Measurements from ENCODE around the gene ELF5. TPM values are rescaled to one million over a fixed set of nuclear protein-coding genes. Genes with fewer than 3 reads are reported as not detected.

The ELF5 gene
- total RNA-seq, 6 donors from 2014 or later, result 1.2 to 29.3 (median 8.5) TPM

DNA sequence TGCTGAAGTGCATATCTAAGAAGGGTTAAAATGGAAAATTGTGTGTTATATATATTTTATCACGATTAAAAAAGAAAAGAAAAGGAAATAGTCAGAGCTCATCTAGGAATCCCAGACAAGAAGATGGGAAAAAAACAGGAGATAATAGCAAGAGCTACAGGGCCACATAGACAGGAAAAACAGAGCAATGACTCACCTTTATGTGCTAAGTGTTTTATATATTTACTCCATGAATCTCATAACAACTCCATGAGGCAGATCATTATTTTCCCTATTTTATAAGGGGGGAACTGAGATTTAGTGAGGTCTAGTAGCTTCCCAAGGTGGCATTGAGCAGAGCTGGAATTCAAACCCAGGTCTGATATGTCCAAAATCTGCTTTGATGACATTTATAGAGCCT is 18.1 kb upstream of the ELF5 start:
- Histone ChIP-seq H3K9me3 (no peaks in the 10 kb centered on the region), H3K36me3 (no peaks in the 10 kb centered on the region), H3K27me3 (no peaks in the 10 kb centered on the region), H3K4me1 (no peaks in the 10 kb centered on the region), H3K4me3 (no peak overlapping the region), H3K27ac (no peak overlapping the region)
- no peak for DNase-seq
- ATAC-seq (ENCODE audit: low FRiP score in 2 of 2), result no peak
- no peak for TF ChIP-seq POLR2AphosphoS5 (IDR thresholded peaks at IDR 0.05)
- TF ChIP-seq, protein P1, sequence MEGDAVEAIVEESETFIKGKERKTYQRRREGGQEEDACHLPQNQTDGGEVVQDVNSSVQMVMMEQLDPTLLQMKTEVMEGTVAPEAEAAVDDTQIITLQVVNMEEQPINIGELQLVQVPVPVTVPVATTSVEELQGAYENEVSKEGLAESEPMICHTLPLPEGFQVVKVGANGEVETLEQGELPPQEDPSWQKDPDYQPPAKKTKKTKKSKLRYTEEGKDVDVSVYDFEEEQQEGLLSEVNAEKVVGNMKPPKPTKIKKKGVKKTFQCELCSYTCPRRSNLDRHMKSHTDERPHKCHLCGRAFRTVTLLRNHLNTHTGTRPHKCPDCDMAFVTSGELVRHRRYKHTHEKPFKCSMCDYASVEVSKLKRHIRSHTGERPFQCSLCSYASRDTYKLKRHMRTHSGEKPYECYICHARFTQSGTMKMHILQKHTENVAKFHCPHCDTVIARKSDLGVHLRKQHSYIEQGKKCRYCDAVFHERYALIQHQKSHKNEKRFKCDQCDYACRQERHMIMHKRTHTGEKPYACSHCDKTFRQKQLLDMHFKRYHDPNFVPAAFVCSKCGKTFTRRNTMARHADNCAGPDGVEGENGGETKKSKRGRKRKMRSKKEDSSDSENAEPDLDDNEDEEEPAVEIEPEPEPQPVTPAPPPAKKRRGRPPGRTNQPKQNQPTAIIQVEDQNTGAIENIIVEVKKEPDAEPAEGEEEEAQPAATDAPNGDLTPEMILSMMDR (IDR thresholded peaks at IDR 0.05), result no peak
- TF ChIP-seq POLR2A (IDR thresholded peaks at IDR 0.05), result no peak
- TF ChIP-seq EP300 (IDR thresholded peaks at IDR 0.05), result no peak
- 74 to 75% methylated on average over 1 of the region's 1 CpG for WGBS, 2 donors

DNA sequence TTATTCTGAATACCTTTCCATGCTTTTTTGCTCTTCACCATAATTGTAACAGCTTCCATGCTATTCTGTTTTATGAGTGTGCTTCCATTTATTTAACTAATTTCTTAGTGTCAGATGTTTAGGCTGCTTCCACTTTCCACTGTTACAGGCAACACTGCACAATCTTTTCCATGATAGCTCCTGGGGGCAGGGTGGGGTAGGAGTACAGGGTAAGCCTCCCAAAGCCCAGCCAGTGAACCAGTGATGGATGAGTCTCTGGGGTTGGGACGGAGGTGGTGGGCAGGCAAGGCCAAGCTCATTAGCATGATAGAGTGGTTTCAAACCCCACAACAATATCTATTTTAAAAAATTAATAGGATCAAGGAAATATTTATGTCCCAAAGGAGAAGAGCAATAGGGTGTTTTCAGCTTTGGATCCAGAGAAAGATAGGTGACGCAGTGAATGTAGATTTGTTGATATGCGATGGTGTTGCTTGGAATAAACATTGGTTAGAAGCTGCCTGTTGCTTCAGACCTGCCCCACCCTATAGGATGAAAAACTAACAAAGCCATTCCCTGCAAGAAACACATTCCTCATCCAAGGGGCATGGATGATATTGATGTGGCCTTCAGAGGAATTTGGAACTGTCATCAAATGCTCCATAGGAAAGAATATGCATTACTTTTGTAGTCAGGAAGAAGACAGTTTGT is 17.1 kb upstream of the ELF5 start:
- Histone ChIP-seq H3K9me3 (no peaks in the 10 kb centered on the region), H3K4me3 (no peak overlapping the region), H3K27ac (no peak overlapping the region), H3K4me1 (no peaks in the 10 kb centered on the region), H3K27me3 (no peaks in the 10 kb centered on the region), H3K36me3 (no peaks in the 10 kb centered on the region)
- TF ChIP-seq, protein P1 (IDR thresholded peaks at IDR 0.05), result no peak
- TF ChIP-seq EP300 (IDR thresholded peaks at IDR 0.05), result no peak
- TF ChIP-seq POLR2AphosphoS5 (IDR thresholded peaks at IDR 0.05), result no peak
- TF ChIP-seq POLR2A (IDR thresholded peaks at IDR 0.05), result no peak
- ATAC-seq (ENCODE audit: low FRiP score in 2 of 2) (no peak), DNase-seq (no peak)
- WGBS, 2 donors, result 59 to 87% methylated on average over 3 of the region's 3 CpGs

DNA sequence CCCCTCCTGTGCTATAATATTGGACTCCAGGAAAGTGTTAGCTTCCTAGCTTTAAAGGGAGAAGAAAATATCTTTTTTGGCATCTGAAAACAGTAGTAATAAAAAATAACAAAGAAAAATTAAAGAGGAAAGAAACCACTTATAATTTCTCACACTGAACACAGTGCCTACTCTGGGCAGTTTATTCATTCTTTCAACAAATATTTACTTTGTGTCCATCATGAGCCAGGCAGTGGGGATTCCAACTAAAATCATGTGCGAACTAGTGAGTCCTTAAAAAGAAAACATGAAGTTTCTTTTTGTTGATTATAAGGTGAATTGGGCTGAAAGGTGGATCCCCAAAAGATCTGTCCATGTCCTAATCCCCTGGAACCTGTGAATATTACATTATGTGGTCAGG is 16.0 kb upstream of the ELF5 start:
- 49 to 79% methylated on average over 1 of the region's 1 CpG for WGBS, 2 donors
- Histone ChIP-seq H3K4me3 (no peak overlapping the region), H3K36me3 (no peaks in the 10 kb centered on the region), H3K4me1 (no peaks in the 10 kb centered on the region), H3K27ac (no peak overlapping the region), H3K9me3 (no peaks in the 10 kb centered on the region), H3K27me3 (no peaks in the 10 kb centered on the region)
- ATAC-seq (ENCODE audit: low FRiP score in 2 of 2) (no peak), DNase-seq (no peak)
- TF ChIP-seq POLR2A (IDR thresholded peaks at IDR 0.05) (no peak), POLR2AphosphoS5 (IDR thresholded peaks at IDR 0.05) (no peak), EP300 (IDR thresholded peaks at IDR 0.05) (no peak)
- TF ChIP-seq, protein P1 (IDR thresholded peaks at IDR 0.05), result no peak

DNA sequence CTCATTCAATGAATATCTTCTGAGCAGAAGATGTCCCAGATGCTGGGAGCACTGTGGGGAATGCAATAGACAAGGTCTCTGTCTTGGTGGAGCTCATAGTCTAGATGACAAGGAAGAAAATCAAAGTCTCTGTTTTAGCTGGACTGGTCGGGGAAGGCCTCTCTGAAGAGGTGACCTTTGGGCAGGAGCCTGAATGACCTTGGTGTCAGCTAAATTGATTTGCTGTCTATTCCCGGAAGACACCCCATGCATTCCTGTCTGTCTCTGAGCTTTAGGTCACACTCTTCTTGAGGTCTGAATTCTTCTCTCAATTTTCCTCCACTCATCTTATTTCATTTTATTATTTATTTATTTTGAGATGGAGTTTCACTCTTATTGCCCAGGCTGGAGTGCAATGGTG is 14.5 kb upstream of the ELF5 start:
- Histone ChIP-seq H3K4me1 (no peaks in the 10 kb centered on the region), H3K9me3 (no peaks in the 10 kb centered on the region), H3K36me3 (no peaks in the 10 kb centered on the region), H3K4me3 (no peak overlapping the region), H3K27ac (no peak overlapping the region), H3K27me3 (no peaks in the 10 kb centered on the region)
- no peak for DNase-seq
- TF ChIP-seq EP300 (IDR thresholded peaks at IDR 0.05) (no peak), POLR2A (IDR thresholded peaks at IDR 0.05) (no peak), POLR2AphosphoS5 (IDR thresholded peaks at IDR 0.05) (no peak)
- TF ChIP-seq, protein P1 (IDR thresholded peaks at IDR 0.05), result no peak
- ATAC-seq (ENCODE audit: low FRiP score in 2 of 2), result no peak
- WGBS, 2 donors, result 54 to 71% methylated on average over 2 of the region's 2 CpGs
